ENCODE data around the gene TBC1D9B.
A peak's percentile ranks its signal among the peaks of the same experiment; 100 is the strongest.

TBC1D9B gene

DNA sequence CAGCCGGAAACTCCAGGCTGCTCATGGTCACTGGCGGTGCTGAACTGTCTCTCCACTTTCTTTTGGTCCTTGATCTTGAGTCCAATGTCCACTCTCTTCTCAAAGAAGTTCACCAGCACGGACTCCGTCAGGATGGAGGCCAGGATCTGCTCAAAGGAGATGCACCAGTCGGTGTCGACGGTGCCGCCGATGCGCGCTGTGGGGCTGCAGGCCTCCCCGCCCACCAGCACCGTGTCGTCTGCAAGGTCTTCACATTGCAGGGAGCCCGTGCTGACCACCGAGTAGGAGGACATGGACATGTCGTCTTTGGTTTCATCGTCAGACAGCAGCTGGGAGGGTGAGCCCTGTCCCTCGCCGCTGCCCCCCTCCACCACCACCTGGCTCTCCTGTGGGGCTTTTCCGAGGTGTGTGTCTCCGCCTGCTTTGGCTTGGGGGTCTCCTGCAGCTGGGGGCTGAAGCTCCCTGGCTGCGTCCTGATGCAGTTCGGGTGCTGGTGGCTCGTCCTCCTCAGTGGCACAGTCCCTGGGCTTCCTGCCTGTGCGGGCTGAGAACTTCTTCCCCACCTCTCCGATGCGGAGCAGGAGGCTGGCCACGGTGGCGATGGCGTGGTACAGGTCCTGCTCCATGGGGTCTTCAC is 44.1 kb downstream of the TBC1D9B start:
- H3K4me3 ChIP-seq (ENCODE audit: low read depth in 1 of 2, low read length in 2 of 2): no peak overlapping the region
- ATAC-seq (ENCODE audit: insufficient read depth, low read depth): no peak
- no peaks in the 10 kb centered on the region for H4K20me1 ChIP-seq (ENCODE audit: insufficient read depth, low read length)
- no peak for DNase-seq
- no peak overlapping the region for H3K4me2 ChIP-seq (ENCODE audit: insufficient read depth, low read length)
- no peak overlapping the region for H3K9ac ChIP-seq (ENCODE audit: low read depth, low read length)
- H3K36me3 ChIP-seq (ENCODE audit: insufficient read depth, low read length): peaks cover 61% of the 10 kb centered on the region
- no peak overlapping the region for H2AFZ ChIP-seq (ENCODE audit: low read depth, low read length)
- H3K79me2 ChIP-seq (ENCODE audit: insufficient read depth, low read length): no peaks in the 10 kb centered on the region
- no peak for TF ChIP-seq EZH2 (IDR thresholded peaks at IDR 0.05; ENCODE audit: borderline replicate concordance, low read depth, low read length, severe bottlenecking)
- no peaks in the 10 kb centered on the region for H3K9me3 ChIP-seq (ENCODE audit: insufficient read depth, low read length, severe bottlenecking)
- H3K27ac ChIP-seq (ENCODE audit: low read length): no peak overlapping the region
- peaks cover 15% of the 10 kb centered on the region for H3K4me1 ChIP-seq (ENCODE audit: insufficient read depth, low read length)
- H3K27me3 ChIP-seq (ENCODE audit: insufficient read depth, low read length, poor library complexity): no peaks in the 10 kb centered on the region

DNA sequence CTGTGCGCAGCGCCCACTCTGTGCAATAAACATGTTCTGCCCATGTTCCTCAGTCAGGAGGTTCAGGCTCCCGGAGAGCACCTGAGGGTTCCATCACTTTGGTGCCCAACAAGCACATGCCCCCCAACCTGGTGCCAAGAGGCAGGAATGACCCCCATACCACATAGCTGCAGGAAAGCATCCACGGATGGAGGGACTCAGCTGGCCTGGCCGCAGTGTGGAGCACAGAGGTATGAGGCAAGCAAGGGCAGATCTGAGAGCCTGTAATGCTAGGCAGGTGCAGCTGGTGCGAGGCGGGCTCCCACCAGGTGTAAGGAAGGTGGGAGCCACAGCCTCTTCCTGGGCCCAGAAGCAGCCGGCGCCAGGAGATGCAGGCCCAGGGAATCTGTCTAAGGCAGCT is 44.8 kb downstream of the TBC1D9B start:
- Histone ChIP-seq H3K4me2 (ENCODE audit: insufficient read depth, low read length) (no peak overlapping the region), H3K9me3 (ENCODE audit: insufficient read depth, low read length, severe bottlenecking) (no peaks in the 10 kb centered on the region), H3K4me3 (ENCODE audit: low read depth in 1 of 2, low read length in 2 of 2) (no peak overlapping the region), H3K4me1 (ENCODE audit: insufficient read depth, low read length) (peaks cover 20% of the 10 kb centered on the region), H3K27me3 (ENCODE audit: insufficient read depth, low read length, poor library complexity) (no peaks in the 10 kb centered on the region), H3K36me3 (ENCODE audit: insufficient read depth, low read length) (peaks cover 56% of the 10 kb centered on the region), H3K79me2 (ENCODE audit: insufficient read depth, low read length) (peaks cover 2% of the 10 kb centered on the region; the same call in 1 of the 2 replicates), H4K20me1 (ENCODE audit: insufficient read depth, low read length) (no peaks in the 10 kb centered on the region), H3K9ac (ENCODE audit: low read depth, low read length) (no peak overlapping the region), H2AFZ (ENCODE audit: low read depth, low read length) (no peak overlapping the region), H3K27ac (ENCODE audit: low read length) (no peak overlapping the region)
- no peak for DNase-seq
- no peak for ATAC-seq (ENCODE audit: insufficient read depth, low read depth)
- TF ChIP-seq, protein P1, sequence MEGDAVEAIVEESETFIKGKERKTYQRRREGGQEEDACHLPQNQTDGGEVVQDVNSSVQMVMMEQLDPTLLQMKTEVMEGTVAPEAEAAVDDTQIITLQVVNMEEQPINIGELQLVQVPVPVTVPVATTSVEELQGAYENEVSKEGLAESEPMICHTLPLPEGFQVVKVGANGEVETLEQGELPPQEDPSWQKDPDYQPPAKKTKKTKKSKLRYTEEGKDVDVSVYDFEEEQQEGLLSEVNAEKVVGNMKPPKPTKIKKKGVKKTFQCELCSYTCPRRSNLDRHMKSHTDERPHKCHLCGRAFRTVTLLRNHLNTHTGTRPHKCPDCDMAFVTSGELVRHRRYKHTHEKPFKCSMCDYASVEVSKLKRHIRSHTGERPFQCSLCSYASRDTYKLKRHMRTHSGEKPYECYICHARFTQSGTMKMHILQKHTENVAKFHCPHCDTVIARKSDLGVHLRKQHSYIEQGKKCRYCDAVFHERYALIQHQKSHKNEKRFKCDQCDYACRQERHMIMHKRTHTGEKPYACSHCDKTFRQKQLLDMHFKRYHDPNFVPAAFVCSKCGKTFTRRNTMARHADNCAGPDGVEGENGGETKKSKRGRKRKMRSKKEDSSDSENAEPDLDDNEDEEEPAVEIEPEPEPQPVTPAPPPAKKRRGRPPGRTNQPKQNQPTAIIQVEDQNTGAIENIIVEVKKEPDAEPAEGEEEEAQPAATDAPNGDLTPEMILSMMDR (IDR thresholded peaks at IDR 0.05; ENCODE audit: borderline replicate concordance, extremely low read depth, low read length, poor library complexity, severe bottlenecking): no peak
- TF ChIP-seq EZH2 (IDR thresholded peaks at IDR 0.05; ENCODE audit: borderline replicate concordance, low read depth, low read length, severe bottlenecking): no peak

DNA sequence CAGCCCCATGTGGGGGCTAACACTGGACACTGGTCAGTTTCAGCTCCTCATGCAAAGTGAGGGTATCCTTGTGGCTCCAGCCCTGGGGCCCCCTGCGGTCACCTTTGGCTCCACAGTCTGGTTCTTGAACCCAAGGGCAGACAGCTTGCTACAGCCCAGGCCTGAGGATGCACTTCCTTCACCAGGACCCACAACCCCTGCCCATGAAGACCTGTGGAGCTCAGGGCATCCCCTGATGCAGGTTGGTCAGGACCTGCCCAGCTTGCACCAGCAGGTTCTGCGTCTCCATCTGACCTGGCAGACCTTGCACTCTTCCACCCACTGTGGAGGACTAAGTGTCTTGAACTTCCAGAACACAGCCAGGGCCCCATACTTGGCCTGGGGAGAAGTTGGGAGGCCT is 45.4 kb downstream of the TBC1D9B start:
- H3K36me3 ChIP-seq (ENCODE audit: insufficient read depth, low read length): peaks cover 50% of the 10 kb centered on the region
- no peak for TF ChIP-seq EZH2 (IDR thresholded peaks at IDR 0.05; ENCODE audit: borderline replicate concordance, low read depth, low read length, severe bottlenecking)
- TF ChIP-seq, protein P1 (IDR thresholded peaks at IDR 0.05; ENCODE audit: borderline replicate concordance, extremely low read depth, low read length, poor library complexity, severe bottlenecking): no peak
- H3K27me3 ChIP-seq (ENCODE audit: insufficient read depth, low read length, poor library complexity): no peaks in the 10 kb centered on the region
- H3K27ac ChIP-seq (ENCODE audit: low read length): no peak overlapping the region
- DNase-seq (no peak), ATAC-seq (ENCODE audit: insufficient read depth, low read depth) (no peak)
- no peaks in the 10 kb centered on the region for H3K9me3 ChIP-seq (ENCODE audit: insufficient read depth, low read length, severe bottlenecking)
- peaks cover 26% of the 10 kb centered on the region for H3K4me1 ChIP-seq (ENCODE audit: insufficient read depth, low read length)
- H3K9ac ChIP-seq (ENCODE audit: low read depth, low read length): no peak overlapping the region
- no peaks in the 10 kb centered on the region for H4K20me1 ChIP-seq (ENCODE audit: insufficient read depth, low read length)
- no peak overlapping the region for H3K4me2 ChIP-seq (ENCODE audit: insufficient read depth, low read length)
- no peak overlapping the region for H3K4me3 ChIP-seq (ENCODE audit: low read depth in 1 of 2, low read length in 2 of 2)
- H2AFZ ChIP-seq (ENCODE audit: low read depth, low read length): no peak overlapping the region
- peaks cover 2% of the 10 kb centered on the region; the same call in 1 of the 2 replicates for H3K79me2 ChIP-seq (ENCODE audit: insufficient read depth, low read length)

DNA sequence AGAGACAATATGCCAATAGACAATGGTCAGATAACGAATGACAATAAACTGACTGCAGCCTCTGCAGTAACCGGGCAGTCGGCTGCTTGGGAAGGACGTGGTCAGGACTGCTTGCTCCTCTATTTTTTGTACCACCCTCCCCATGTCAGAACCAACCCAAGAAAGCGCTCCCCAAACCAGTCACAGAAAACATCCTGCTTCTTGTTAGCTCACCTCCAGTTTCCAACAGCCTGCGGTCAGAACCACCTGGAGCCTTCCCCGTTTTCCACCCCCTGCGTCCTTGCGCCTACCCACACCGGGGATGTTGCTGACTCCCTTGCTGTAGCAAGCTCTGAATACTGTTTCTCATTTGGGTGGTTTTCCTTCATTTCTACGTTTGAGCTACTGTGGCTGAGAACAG is 47.4 kb downstream of the TBC1D9B start:
- no peak for TF ChIP-seq EZH2 (IDR thresholded peaks at IDR 0.05; ENCODE audit: borderline replicate concordance, low read depth, low read length, severe bottlenecking)
- TF ChIP-seq, protein P1 (IDR thresholded peaks at IDR 0.05; ENCODE audit: borderline replicate concordance, extremely low read depth, low read length, poor library complexity, severe bottlenecking): no peak
- ATAC-seq (ENCODE audit: insufficient read depth, low read depth): no peak
- H3K79me2 ChIP-seq (ENCODE audit: insufficient read depth, low read length): peaks cover 2% of the 10 kb centered on the region; the same call in 1 of the 2 replicates
- peaks cover 31% of the 10 kb centered on the region for H3K36me3 ChIP-seq (ENCODE audit: insufficient read depth, low read length)
- H2AFZ ChIP-seq (ENCODE audit: low read depth, low read length): no peak overlapping the region
- H3K9me3 ChIP-seq (ENCODE audit: insufficient read depth, low read length, severe bottlenecking): no peaks in the 10 kb centered on the region
- DNase-seq: no peak
- H3K4me1 ChIP-seq (ENCODE audit: insufficient read depth, low read length): peaks cover 31% of the 10 kb centered on the region
- H3K4me2 ChIP-seq (ENCODE audit: insufficient read depth, low read length): 0 out of 2 replicates have a peak overlapping the region, but pooled peaks have one; percentile 80
- no peak overlapping the region for H3K27ac ChIP-seq (ENCODE audit: low read length)
- no peak overlapping the region for H3K9ac ChIP-seq (ENCODE audit: low read depth, low read length)
- no peak overlapping the region for H3K4me3 ChIP-seq (ENCODE audit: low read depth in 1 of 2, low read length in 2 of 2)
- H4K20me1 ChIP-seq (ENCODE audit: insufficient read depth, low read length): no peaks in the 10 kb centered on the region
- no peaks in the 10 kb centered on the region for H3K27me3 ChIP-seq (ENCODE audit: insufficient read depth, low read length, poor library complexity)
